ENCODE data around the gene SPESP1.
"Not testable (repeated sequence)": the region's sequence is repeated elsewhere in the genome, so short reads cannot be mapped to it uniquely, and the experiment has no call there.

SPESP1 gene

DNA sequence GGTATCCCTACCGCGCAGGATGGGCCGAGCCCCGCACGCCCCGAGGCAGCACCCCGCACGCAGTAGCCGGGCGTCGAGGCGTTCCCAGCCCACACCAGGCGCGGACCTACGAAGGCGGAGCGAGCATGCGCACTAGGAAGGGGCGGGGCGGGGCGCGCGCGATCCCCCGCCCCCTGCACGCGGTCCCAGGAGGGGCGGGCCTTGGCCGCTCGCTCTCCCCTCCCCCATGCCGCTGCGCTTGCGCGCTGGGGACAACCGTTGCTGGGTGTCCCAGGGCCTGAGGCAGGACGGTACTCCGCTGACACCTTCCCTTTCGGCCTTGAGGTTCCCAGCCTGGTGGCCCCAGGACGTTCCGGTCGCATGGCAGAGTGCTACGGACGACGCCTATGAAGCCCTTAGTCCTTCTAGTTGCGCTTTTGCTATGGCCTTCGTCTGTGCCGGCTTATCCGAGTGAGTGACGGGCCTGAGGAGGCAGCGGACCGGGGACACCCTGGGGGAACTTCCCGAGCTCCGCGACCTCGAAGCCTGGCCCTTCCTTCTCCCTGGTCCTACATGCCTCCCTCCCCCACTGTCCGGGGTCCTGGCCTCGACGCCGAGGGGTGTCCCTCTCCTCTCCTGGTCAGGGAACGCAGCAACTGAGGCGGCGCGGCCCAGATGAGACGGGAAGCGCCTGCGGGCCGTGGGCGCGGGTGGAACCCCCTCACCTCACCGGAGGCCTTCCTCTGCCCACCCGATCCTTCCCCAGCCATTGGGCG is at the start of gene SPESP1:
TSS of gene SPESP1 (plus strand) at position 258 of the 755 bp plus-strand sequence. CDS start at position 387, 129 bp downstream.
- FAIRE-seq, result no peak

DNA sequence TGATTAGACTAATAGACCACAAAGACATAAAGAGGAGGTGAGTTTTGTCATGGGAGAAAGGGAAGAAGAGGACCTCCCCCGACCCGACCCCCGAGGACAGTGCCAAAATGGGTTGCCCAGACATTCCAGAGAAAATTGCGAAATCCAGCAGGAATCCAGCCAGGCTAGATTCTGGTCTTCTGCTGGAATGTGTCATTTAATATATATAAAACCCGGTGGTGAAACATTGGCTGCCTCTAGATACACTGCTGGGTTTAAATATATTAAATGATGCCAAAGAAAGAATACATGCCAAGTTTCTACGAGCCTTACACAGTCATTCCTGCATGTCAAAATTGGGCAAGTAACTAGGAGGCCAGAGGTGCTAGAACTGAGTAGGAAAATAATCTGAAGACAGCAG is 45.3 kb upstream of the SPESP1 start:
- no peak for FAIRE-seq

DNA sequence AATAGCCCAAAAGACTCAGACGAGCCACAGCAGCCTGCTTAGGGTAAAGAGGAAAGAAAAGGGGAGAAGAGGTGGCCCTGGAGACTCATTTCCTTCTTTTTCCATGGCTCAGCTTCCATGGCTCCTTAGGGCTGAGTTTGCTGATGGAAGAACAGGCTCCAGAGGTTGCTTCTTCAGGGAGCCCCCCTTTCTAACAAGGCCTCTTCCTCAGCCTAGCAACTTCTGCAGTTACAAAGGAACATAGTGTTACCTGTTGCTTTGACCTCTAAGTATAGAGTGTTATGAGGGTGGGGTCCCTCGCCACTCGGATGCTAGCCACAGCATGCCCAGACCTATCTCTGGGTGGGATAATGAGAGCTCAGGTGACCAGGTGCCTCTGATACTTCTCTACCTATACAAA is 43.2 kb upstream of the SPESP1 start:
- no peak for FAIRE-seq

DNA sequence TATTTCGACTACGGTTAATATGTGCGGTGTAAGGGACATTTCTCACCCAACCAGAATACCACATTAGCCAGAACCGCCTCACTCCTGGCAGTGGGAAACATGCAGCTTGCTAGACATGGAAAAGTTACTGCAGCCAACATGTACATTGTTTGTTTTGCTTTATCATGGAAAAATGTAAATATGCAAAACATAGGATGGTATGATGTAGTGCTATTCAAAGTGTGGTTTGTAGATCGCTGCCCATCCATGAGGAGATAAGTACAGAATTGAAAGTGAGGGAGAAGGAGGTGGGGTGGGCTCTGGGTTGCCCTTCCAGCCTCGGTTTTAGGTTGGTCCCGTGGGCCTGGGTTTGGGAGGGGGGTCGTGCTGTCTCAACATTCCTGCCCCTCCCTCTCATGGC is 42.5 kb upstream of the SPESP1 start:
- no peak for FAIRE-seq

DNA sequence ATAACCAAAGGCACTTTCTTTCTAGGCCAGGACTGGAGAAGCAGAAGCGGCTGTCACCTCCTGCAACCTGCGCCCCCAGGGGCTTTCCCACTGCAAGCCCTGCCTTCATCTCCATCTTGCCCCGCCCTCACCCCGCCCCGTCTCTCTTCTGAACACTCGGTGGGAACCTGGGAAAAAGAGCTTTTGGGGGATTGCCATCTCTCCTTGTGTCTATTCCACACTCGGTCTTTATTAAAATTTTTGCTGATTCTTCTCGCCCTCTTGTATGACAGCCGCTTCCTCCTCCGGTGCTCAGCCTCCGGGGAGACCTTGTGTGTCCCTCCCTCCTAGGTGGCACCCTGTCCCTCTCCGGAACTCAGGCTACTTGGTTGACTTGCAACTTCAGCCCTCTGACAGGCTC is 41.9 kb upstream of the SPESP1 start:
- no peak for FAIRE-seq

DNA sequence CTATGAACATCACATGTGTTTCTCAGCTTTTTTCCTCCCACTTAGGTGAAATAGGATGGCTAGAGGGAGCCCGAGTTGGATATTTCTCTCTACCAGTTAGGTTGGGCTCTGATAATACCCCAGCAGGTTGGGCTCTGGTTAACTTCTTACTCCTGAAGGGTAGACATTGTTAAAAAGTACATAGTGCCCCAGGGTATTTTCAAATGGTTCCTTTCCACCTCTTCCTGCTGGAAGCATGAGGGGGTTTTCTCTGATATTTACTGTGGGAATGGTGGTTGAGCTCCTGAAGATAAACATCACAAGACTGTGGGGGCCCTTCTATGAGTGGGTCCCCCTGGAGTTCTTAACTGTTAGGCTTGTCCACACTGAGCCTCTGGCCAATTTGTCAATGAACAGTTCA is 36.1 kb upstream of the SPESP1 start:
- FAIRE-seq, result no peak

DNA sequence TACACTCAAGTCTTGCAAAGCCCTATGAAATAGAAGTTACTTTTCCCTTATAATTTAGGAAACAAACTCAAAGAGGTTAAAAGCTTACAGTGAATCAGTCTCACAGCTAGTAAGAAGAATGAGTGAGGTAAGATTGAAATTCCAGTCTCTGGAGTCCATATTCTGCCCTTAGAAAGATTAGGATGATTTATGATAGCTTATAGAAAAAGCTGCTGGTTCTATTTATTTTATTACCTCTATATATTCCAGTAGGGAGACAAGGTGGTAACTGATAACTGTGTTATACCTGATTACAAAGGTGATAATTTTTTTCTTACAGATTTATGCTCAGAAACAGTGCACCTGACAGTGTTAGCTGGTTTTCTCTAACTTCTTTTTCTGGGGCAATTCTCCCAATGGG is 34.1 kb upstream of the SPESP1 start:
- no peak for FAIRE-seq

DNA sequence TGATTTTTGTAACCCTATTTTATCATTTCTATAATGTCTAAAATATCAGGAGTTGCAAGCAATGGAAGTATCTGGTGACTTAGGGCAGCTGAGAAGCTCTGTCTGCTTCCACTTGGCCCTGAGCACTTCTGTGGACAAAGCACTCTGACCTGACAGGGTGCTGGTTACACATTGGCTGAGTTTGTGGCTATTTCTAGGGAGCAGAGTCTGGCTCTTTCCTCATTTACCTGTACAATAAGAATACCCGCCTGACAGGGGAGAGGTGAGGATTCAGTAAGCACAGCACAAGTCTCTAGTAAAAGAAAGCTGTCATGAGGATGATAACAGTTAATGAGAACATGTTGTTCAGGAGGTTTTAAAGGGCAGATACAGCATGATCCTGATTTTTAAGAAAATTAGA is 33.3 kb upstream of the SPESP1 start:
- no peak for FAIRE-seq

DNA sequence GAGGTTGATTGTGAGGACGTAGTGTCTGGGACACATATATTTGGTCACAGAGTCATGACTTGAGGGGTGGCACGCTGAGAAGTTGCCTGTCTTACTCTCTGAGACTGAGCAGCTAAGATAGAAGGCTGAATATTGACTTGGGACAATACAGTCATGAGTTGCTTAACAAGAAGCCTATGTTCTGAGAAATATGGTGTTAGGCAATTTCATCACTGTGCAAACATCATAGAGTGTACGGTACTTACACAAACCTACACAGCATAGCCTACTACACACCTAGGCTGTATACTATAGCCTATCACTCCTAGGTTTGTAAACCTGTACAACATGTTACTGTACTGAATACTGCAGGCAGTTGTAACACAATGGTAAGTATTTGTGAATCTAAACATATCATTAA is 30.3 kb upstream of the SPESP1 start:
- no peak for FAIRE-seq

DNA sequence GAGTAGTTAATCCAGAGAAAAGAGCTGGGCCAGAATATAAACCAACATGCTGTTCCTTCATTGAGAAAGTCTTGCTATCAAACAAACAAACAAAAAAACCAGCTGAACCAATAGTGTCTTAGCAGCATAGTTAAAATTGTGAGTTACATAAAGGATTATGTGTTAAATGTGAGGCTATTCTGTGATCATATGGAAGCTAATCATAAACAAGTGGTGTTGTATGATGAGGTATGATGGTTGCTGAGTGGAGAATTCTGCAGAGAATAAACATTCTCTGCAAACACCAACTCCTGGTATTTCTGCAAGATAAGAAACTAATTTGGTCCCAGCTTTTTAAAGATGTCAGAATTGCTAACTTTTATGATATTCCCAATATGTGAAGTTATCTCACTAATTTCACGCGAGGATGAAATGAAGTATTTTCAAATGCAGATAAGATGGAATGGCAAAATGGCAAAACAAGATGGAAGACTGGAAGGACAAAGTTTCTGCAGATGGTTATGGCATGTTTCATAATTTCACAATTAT is 22.9 kb upstream of the SPESP1 start:
- FAIRE-seq, result no peak

DNA sequence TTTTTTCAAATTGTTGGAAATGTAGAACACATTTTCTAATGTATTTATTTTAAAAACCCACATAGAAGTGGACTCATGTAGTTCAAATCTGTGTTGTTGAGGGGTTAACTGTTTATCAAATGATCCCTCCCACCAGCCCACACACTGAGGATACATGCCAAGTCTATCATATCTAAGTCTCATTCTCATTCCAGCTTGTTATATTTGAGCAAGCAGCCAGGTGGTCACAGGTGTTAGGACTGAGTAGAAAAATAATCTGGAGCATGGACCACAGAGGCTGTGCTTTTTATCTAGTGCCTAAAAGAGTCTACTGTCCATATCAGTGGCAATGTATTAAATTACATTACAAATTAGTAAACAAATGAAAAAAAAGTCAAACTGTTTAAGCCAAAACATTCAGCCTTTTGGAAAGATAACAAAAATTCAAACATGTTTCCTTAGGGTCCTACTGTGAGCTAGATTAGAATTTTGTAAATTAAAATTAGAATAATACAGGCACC is 20.7 kb upstream of the SPESP1 start:
- FAIRE-seq, result no peak

DNA sequence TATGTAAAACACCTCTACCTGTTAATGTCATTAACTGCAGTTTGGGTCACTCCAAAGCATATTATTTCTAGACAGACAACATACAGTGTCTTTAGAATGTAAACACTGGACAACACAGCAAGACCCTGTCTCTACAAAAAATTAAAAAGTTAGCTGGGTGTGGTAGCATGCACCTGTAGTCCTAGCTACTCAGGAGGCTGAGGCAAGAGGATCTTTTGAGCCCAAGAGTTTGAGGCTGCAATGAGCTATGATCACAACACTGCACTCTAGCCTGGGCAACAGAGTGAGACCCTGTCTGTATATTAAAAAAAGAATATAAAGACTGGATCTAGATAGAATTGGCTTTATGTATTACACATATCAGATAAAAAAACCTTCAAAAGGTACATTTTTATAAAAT is 20.0 kb upstream of the SPESP1 start:
- no peak for FAIRE-seq

DNA sequence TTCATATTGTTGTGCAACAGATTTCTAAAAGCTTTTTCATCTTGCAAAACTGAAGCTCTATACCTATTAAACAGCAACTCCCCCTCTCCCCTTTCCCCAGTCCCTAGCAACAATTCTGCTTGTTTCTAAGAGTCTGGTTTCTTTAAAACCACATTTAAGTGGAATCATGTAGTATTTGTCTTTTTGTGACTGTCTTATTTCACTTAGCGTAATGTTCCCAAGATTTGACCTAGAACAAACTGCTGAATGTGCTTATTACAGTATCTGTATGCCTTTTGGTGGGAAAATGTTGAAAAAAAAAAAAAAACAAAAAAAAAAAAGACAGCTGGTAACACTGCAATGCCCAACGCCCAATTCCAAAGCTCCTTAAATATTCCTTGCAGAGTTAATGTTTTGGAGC is 19.5 kb upstream of the SPESP1 start:
- FAIRE-seq, result no peak

DNA sequence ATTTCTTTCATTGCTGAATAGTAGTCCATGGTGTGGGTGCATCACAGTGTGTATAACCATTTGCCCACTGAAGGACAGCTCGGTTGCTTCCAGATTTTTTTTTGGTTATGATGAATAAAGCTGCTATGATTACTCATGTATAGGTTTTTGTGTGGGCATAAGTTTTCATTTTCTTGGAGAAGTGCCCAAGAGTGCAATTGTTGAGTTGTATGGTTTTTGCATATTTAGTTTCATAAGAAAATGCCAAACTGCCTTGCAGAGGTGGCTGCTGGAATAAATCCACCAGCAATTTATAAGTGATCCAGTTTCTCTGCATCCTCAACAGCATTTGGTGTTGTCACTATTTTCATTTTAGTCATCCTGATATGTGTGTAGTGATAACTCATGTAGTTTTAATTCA is 8.4 kb upstream of the SPESP1 start:
- FAIRE-seq, result no peak

DNA sequence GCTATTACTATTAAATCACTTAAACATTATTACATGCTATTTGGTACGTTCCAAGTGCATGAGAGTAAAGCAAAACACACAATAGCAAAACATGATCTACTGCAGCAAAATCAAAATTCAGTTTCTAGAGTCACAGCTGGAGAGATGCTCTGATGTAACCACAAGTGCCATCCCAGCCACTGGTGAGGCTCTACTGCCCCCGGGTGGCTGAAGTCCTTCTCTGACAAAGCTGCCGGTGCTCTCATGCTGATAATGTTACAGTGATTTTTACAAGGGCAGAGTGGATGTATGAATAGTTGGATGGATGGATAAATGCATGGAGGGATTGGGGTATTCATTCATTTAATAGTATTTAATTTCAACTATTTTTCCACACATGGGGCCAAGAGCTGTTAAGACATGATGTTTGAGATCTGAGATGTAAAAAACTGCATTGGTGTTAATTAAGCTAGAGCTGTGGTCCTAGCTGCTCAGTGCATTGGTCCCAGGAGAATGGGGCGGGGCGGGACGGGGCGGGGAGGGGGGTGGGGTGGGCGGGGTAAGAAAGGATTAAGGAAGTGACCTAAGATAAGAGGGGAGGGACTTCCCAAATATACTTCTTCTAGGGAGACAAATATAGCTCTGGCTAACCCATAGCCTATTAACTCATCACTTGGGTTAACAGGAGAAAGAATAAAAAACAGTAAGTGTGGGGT is 5.3 kb upstream of the SPESP1 start:
- peak; percentile 84 for FAIRE-seq

DNA sequence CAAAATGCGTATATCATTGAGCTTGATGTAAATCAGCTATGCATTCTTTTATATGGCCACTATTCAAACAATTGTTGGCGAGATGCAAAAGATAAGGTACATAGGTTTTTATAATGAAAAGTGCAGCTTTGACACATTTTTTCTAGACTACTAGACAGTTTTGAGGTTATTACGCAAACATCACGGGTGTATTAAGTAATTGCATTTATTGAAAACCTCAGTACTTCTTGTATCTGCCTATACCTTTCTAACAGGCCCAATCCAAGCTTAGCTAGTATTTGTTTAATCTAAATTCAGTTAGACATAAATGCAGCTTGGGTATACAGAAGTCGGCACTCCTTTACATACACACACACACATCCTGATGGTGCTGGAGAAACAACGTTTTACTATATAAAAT is 2.7 kb downstream of the SPESP1 start:
- FAIRE-seq, result no peak

DNA sequence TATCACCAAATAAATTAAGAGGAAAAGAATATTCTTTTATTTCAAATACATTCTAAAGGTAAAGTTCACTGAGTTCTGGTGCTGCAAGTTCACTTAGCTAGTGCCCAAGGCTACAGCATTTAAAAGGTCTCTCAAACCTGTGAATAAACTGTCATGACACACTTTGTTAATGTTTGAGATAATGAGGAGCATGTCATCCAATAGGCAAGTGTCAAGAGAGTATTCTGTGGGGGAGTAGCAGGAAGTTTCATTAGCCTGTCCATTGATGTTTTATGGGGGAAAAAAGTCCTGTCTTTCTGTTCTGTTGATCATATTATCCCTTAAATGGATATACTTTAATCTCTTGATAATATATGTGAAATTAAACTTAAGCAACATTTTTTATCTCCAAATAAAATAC is 4.0 kb downstream of the SPESP1 start:
- FAIRE-seq, result no peak

DNA sequence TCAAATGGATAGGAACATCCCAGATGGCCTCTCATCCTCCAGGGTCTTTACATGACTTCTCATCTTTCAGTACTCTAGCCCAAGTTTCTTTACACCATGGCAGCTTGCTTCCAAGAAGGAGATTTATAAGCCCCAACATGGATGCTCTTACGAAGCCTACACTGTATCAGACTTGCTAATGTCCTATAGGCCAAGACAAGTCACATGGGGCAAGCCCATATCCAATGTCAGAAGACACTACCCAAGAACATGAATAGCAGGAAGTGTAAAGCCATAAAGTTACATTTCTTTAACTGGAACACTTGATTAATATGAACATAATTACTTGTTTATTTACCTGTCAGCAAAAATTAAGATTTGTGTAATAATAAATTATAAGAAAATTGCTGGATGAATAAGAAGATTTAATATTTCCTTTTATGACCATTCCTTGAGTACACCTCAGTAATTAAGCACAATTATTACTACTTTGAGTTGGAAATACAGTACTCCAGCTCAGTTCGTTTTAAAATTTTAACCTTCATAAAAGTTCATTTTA is 5.1 kb downstream of the SPESP1 start:
- no peak for FAIRE-seq

DNA sequence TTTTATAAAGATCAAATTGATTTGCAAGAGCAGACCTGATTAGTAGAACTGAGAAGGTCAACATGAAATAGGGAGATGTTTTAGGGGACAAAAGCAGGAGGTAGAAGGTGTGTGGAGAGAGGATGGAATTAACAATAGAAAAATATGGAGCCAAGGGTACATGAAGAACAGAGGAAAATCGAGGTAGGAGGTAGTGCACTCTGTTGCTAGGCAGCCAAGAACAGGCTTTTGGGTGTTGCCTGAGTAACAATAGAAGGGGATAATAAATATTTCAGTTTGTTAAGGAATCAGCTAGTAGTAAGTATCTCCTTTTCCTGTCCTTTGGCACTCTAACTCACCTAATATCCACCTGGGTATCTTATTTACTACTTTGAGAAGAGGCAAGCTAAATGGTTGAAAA is 9.2 kb downstream of the SPESP1 start:
- FAIRE-seq, result no peak

DNA sequence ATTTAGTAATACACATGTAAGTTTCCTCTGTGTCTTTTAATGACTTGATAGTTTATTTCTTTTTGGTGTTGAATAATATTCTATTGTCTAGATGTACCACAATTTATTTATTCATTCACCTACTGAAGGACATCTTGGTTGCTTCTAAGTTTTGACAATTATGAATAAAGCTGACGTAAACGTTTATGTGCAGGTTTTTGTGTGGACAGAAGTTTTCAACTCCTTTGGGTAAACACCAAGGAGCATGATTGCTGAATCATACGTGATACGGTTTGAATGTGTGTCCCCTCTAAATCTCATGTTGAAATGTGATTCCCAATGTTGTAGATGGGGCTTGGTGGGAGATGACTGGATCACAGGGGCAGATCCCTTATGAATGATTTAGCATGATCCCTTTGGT is 21.5 kb downstream of the SPESP1 start:
- no peak for FAIRE-seq

DNA sequence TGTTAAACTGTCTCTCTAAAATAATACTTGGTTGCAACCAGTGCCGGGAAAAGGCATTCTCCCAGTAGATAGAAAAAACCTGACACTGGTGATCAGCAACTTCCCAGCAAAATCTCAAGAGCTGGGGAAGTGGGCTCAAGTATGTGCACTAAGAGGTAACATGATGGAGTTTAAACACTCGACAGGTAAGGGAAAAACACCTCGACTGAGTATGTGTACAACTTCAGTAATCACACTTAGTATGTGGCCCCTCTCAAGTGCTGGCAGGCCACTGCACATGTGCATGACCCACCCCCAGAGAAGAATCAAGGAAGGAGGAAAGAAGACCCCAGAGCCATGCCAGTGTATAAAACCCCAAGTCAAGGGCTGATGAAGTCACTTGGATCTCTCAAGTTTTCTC is 27.4 kb downstream of the SPESP1 start:
- FAIRE-seq, result no peak

DNA sequence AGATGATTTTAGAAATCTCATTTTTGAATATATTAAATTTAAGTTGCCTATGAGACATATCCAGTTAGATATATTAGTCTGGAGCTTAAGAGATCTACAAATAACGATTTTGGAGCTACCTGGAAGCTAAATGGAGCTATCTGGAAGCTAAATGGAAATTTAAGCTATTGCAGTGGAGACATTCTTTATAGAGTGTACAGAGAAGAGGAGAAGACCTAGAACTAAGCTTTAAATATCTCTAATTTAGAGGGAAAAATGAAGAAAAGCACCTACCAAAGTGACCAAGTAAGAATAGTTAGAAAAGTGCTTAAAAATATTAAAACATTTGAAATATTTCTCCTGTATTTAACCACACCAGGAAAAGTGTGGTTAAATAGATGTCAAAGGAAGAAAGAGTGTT is 28.3 kb downstream of the SPESP1 start:
- no peak for FAIRE-seq

DNA sequence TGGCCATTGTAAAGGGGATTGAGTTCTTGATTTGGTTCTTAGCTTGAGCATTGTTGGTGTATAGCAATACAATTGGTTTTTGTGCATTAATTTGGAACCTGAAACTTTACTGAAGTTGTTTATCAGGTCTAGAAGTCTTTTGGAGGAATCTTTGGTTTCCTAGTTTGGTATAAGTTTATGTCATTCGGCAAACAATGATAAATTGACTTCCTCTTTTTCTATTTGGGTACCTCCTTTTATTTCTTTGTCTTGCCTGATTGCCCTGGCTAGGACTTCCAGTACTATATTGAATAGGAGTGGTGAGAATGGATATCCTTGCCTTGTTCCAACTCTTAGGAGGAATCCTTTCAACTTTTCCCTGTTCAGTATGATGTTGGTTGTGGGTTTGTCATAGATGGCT is 32.1 kb downstream of the SPESP1 start:
- FAIRE-seq, result no peak

DNA sequence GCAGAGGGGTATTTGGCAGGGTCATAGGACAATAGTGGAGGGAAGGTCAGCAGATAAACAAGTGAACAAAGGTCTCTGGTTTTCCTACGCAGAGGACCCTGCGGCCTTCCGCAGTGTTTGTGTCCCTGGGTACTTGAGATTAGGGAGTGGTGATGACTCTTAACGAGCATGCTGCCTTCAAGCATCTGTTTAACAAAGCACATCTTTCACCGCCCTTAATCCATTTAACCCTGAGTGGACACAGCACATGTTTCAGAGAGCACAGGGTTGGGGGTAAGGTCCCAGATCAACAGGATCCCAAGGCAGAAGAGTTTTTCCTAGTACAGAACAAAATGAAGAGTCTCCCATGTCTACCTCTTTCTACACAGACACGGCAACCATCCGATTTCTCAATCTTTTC is 33.4 kb downstream of the SPESP1 start:
- not testable (repeated sequence) for FAIRE-seq

Measured in G401.6 (cell line).